Tibial nerve (tissue), 4 donors: ENCODE results near the gene HPS1. TPM values are rescaled to one million over a fixed set of nuclear protein-coding genes. Genes with fewer than 3 reads are reported as not detected.
A peak's percentile ranks its signal among the peaks of the same experiment; 100 is the strongest.

Experiments
- DNase-seq, 2 donors: peaks; one replicate each; pipeline ENCODE4 v3.0.0-alpha.2; 2019; ENCODE audit warnings: low spot score in 2 of 2
- H3K27ac ChIP-seq, 4 donors: fragments of 200-600 bp; sonication (generic) in 3 of 4; one replicate each; pipeline ENCODE4 v1.5.1; 2017 to 2019; ENCODE audit warnings: mild to moderate bottlenecking in 1 of 4
- H3K27me3 ChIP-seq, 2 donors: fragments of 200-600 bp; sonication (generic) in 1 of 2; one replicate each; pipeline versions ENCODE4 v1.5.1 to v1.6.0; 2017 to 2019
- H3K36me3 ChIP-seq, 3 donors: fragments of 200-600 bp; sonication (generic); one replicate each; pipeline ENCODE4 v1.5.1; 2018 to 2019
- H3K4me1 ChIP-seq, 4 donors: fragments of 200-600 bp; sonication (generic) in 3 of 4; one replicate each; pipeline ENCODE4 v1.5.1; 2017 to 2019
- H3K4me3 ChIP-seq, 4 donors: fragments of 200-600 bp; sonication (generic) in 3 of 4; one replicate each; pipeline ENCODE4 v1.5.1; 2017 to 2019; ENCODE audit warnings: mild to moderate bottlenecking in 1 of 4, moderate library complexity in 1 of 4
- H3K9me3 ChIP-seq, 4 donors: fragments of 200-600 bp; sonication (generic) in 3 of 4; one replicate each; pipeline ENCODE4 v1.5.1; 2017 to 2019
- CTCF ChIP-seq, 5 experiments: fragments of 200-600 bp in 3 of 5; fragments of 450-650 bp in 2 of 5; sonication (generic) in 3 of 5; IDR thresholded peaks; one replicate each; pipeline ENCODE4 v1.5.1; 2016 to 2019; ENCODE audit warnings: antibody characterized with exemption in 5 of 5, mild to moderate bottlenecking in 3 of 5, moderate library complexity in 2 of 5
- EP300 ChIP-seq, 2 donors: sonication (generic); formaldehyde crosslinking; IDR thresholded peaks; one replicate each; pipeline ENCODE4 v1.6.1; 2017; ENCODE audit warnings: antibody characterized with exemption in 2 of 2, mild to moderate bottlenecking in 1 of 2
- POLR2A ChIP-seq, 2 donors: fragments of 450-650 bp; IDR thresholded peaks; one replicate each; pipeline ENCODE4 v1.6.1; 2017; ENCODE audit warnings: antibody characterized with exemption in 2 of 2, mild to moderate bottlenecking in 2 of 2, moderate library complexity in 2 of 2
- WGBS, 2 donors: methylation state at CpG; one replicate each; pipeline ENCODE4 v1.1.5; 2018; 5-methylcytosine and 5-hydroxymethylcytosine counted together
- total RNA-seq, 4 donors: library from RNA; depleted of rRNA; stranded (reverse); fragments of >200 nt; gene quantifications; one replicate each; pipeline ENCODE4 v1.1.0, GENCODE V29; 2016

Gene HPS1
- total RNA-seq, 4 donors from 2014 or later, result 38.7 to 101 (median 62.5) TPM

DNA sequence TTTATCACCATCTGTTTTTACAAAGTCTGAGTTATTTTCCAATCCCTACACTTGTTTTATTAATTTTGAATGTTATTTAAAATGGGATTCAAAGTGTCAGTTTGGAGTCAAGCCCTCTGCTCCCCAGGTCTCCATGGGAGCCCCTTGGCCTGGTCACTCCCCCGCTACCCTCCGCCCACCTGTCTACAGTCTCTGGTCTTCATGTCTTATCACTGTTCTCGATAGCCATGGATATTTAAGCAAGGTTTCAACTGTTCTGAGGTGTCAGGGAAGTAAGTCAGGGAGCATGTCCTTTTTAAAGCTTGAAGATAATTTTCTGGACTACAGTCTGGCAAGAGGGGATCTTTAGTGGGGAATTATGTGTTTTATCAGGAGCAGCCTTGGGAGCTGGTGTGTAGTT, 19.1 kb upstream of the HPS1 start:
- no peaks in the 10 kb centered on the region for H3K27me3 ChIP-seq
- no peak for DNase-seq
- no peaks in the 10 kb centered on the region for H3K36me3 ChIP-seq
- 79 to 93% methylated on average over 3 of the region's 3 CpGs for WGBS, 2 donors
- TF ChIP-seq EP300 (IDR thresholded peaks at IDR 0.05), result no peak
- TF ChIP-seq CTCF (IDR thresholded peaks at IDR 0.05), result no peak
- no peak for TF ChIP-seq POLR2A (IDR thresholded peaks at IDR 0.05)
- H3K4me1 ChIP-seq, result peaks cover 0 to 19% (median 8%) of the 10 kb centered on the region in 4 donors
- H3K27ac ChIP-seq, result no peak overlapping the region
- no peak overlapping the region for H3K4me3 ChIP-seq
- H3K9me3 ChIP-seq, result no peaks in the 10 kb centered on the region

GRCh38 chr10:98463976-98464754, 17.4 kb upstream of the HPS1 start:
- Histone ChIP-seq H3K4me1 (peaks cover 0 to 28% (median 13%) of the 10 kb centered on the region in 4 donors), H3K27me3 (no peaks in the 10 kb centered on the region), H3K4me3 (no peak overlapping the region), H3K36me3 (no peaks in the 10 kb centered on the region), H3K9me3 (no peaks in the 10 kb centered on the region), H3K27ac (no peak overlapping the region)
- no peak for DNase-seq
- 68 to 71% methylated on average over 8 of the region's 8 CpGs for WGBS, 2 donors
- TF ChIP-seq EP300 (IDR thresholded peaks at IDR 0.05) (no peak), POLR2A (IDR thresholded peaks at IDR 0.05) (no peak), CTCF (IDR thresholded peaks at IDR 0.05) (no peak)

DNA sequence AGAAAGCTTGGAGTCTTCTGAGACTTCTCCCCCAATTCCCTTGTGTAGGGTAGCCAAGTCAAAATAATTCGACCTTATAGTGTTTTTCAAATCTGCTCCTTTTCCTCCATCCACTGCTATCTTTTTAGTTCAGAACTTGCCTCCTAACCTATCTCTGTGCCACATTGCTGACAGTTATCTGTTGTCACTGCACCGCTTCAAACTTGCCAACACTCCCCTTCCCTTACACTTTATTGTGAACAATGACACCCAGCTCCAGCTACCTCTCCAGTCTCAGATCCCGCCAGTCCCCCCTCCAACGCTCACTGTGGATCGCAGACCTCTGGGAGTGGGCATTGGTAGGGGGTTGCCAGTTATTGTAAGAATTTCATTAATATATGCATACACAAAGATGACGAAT, 16.3 kb upstream of the HPS1 start:
- Histone ChIP-seq H3K36me3 (no peaks in the 10 kb centered on the region), H3K4me3 (no peak overlapping the region), H3K4me1 (peaks cover 0 to 25% (median 13%) of the 10 kb centered on the region in 4 donors), H3K27ac (no peak overlapping the region), H3K9me3 (no peaks in the 10 kb centered on the region), H3K27me3 (no peaks in the 10 kb centered on the region)
- 94% methylated on average over 6 of the region's 6 CpGs for WGBS, 2 donors
- TF ChIP-seq EP300 (IDR thresholded peaks at IDR 0.05), result no peak
- TF ChIP-seq CTCF (IDR thresholded peaks at IDR 0.05), result no peak
- TF ChIP-seq POLR2A (IDR thresholded peaks at IDR 0.05), result no peak
- DNase-seq, result no peak

DNA sequence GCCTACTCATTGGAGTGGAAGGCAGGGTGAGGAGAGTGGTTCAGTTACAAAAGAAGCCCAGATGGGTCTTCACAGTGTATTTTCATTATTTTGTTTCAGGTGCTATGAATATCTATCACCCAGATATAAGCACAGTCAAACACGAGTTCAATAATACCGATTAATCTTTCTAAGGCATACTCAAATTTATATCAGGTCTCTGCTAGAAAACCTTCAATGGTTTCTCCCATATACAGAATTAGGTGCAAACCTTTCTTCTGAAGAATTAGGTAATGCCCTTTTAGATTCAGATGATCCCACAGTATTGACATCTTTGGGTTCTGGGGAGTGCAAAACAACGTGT, 14.7 kb upstream of the HPS1 start:
- Histone ChIP-seq H3K36me3 (no peaks in the 10 kb centered on the region), H3K27me3 (no peaks in the 10 kb centered on the region), H3K9me3 (no peaks in the 10 kb centered on the region), H3K27ac (peak overlapping the region in 2 of 4 donors; percentile 72 to 79), H3K4me1 (peaks cover 0 to 16% (median 12%) of the 10 kb centered on the region in 4 donors), H3K4me3 (no peak overlapping the region)
- WGBS, 2 donors, result 91% methylated on average over 3 of the region's 3 CpGs
- no peak for DNase-seq
- TF ChIP-seq CTCF (IDR thresholded peaks at IDR 0.05) (no peak), EP300 (IDR thresholded peaks at IDR 0.05) (no peak)

- no peak overlapping the region for H3K4me3 ChIP-seq
- H3K9me3 ChIP-seq, result no peaks in the 10 kb centered on the region
- no peaks in the 10 kb centered on the region for H3K36me3 ChIP-seq
- DNase-seq, result peak in 1 of 2 donors; percentile 25
- no peak for TF ChIP-seq POLR2A (IDR thresholded peaks at IDR 0.05)
- TF ChIP-seq CTCF (IDR thresholded peaks at IDR 0.05), result no peak
- TF ChIP-seq EP300 (IDR thresholded peaks at IDR 0.05), result peak in 1 of 2 donors; percentile 79
- 41 to 47% methylated on average over 3 of the region's 3 CpGs for WGBS, 2 donors
- peaks cover 0 to 16% (median 12%) of the 10 kb centered on the region in 4 donors for H3K4me1 ChIP-seq
- peak overlapping the region in 2 of 4 donors; percentile 72 to 79 for H3K27ac ChIP-seq
- no peaks in the 10 kb centered on the region for H3K27me3 ChIP-seq
These were observed 14.2 kb upstream of the HPS1 start for GRCh38 chr10:98460837-98461499.
